DMS114 treated with DMSO at 0.1 percent for 48 hours (cell line): Measurements from ENCODE around the gene SUOX.
"Not testable (repeated sequence)": the region's sequence is repeated elsewhere in the genome, so short reads cannot be mapped to it uniquely, and the experiment has no call there.

Experiments used
- DNase-seq: peaks from one replicate; lab custom pipeline; 2025; ENCODE audit not compliant: unreplicated experiment; lab: John Stamatoyannopoulos, UW

SUOX gene

DNA sequence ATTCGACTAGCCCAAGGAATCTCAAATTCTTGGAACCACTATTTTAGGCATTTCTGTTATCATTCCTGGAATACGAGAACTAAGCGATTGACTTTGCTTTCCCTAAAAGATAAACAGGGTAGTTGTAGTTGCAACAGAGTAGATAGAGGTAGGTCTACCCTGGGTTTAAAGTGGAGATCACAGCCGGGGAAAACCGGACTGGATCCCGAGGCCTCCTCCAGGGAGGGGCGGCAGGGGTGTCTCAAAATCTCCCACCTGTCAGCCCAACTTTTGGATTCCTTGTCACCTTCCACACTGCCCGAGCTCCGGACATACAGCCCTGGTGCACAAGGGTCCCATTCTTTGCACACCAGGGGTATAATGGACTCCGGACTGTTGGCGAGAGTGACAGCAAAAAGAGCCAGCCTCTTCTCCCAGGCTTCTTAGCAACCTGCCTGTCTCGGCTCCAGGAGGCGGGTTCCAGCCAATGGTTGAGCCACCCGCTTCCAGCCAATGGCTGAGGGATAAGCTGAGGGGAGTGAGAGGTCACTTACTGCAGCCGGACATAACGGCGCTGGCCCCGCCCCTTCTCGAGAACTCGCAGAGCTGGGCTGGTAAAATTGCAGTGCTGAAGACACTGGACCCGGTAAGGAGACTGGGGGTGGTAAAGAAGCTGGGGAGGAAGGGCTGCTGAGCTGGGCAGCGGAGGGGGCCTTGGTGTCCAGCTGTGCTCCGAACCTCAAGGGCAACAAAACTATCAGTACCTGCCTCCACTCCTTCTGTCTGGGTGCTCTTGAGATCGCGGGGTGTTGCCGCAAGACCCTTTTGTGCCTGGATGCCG, at the start of gene SUOX:
TSS of gene SUOX (plus strand) at position 562 of the 820 bp plus-strand sequence. CDS start 4,946 bp downstream, outside the sequence.
- peak; percentile 98 for DNase-seq

DNA sequence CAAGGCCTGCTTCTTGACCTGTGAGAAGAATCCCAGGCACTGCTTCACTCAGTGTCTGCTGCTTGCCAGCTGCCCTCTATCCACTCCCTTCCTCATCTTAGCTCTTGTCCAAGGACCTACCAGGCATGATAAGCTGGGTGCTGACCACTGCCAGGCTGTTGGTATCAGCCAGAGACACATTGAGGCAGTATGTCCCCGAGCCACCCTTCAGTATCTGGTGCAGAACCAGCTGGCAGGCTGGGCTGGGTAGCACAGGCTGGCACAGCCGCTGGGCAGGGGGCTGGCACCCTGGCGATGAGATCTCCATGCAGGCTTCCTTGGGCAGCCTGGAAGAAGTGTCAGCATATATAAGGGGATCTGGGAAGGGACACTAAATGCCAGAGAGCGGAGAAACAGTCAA, 41.7 kb upstream of the SUOX start:
- DNase-seq: no peak

DNA sequence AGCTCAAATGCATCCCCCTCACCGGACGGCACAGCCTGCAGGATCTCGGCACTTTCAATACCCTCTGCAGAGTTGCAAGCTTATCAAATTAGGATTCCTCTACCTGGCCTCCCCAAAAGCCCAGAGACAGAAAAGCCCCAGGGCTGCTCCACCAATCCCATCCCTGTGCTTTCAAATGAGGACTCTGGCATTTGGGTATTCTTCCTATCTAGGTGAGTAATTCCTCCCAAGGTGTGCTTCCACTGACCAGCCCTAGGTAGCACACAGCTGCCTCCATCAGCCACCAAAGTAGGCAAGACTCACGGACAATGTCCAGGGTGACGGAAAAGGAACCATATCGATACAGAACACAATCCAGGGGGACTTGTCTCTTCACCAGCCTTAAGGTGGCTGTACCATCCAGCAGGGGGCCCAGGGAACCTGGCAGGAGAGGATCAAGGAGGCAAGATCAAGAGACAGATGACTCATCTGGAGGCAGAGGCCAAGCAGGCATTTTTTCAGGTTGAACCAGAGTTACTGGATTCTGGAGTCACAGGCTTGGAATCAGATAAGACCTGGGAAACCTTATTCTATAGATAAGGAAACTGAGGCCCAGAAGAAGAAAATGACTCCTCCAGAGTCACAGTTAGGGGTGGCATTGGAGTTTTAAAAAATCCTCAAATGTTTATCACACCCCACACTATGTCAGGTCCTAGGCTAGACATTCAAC, 41.1 kb upstream of the SUOX start:
- DNase-seq: no peak

DNA sequence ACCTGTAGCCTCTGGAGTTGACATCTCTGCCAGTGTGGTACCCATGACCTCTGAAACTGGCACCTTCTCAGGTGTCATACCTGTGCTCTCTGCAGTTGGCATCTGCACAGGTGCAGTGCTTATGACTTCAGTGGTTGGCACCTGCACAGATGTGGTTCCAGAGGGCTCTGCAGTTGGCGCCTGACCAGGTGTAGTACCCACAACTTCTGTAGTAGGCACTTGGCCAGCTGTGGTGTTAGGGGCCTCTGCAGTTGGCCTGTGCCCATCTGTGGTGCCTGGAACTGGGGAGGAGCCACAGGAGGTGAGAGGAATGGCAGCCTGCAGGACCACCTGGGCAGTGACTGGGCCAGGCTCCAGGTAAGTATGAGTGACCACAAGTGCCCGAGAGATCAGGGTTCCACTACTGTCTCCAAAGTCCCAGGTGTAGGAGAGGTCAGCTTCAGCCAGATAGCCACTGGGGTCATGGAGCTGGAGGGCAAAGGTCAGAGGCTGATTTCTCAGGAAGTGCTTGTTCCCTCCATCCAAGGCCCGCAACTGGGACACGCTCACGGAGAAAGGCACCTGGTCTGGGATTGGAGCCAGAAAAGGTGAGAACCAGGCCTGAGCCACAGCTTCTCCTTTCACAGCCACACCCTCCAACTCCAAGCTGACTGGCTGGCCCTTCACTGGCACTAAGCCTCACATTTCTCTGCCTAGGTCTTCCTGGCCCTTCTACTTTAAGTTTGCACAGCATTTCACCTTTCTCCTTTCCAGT, 39.8 kb upstream of the SUOX start:
- DNase-seq: no peak

DNA sequence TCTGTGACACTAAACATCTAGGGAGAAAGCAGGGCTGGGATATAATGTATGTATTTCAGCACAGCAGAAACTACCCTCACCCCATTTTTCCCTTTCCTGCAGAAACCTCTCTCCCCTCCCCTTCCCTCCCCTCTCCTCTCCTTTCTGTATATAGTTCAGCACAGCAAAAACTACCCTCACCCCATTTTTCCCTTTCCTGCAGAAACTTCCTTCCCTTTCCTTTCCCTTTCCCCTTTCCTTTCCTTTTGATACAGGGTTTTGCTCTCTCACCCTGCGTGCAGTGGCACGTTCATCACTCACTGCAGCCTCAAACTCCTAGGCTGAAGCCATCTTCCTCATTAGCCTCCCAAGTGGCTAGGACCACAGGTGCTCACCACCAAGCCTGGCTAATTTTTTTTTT, 33.3 kb upstream of the SUOX start:
- no peak for DNase-seq

DNA sequence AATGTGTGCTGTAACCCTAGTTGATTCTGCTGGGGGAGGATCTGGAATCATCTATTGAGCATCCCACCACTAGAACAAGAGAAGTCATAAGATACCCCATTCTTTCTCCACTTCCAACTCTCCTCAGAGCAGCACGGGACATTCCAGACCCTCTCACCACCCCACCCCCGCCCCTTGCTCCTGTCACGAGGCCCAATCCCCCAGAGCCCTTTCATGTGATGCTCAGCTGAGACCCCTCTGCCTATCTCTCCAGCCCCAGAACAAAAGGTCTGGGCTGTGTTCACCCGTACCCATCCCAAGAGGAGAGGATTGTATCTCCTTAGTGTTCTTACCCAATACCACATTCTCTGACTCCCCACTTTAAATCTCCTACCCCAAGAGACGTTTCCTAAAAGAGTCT, 31.8 kb upstream of the SUOX start:
- DNase-seq: no peak

DNA sequence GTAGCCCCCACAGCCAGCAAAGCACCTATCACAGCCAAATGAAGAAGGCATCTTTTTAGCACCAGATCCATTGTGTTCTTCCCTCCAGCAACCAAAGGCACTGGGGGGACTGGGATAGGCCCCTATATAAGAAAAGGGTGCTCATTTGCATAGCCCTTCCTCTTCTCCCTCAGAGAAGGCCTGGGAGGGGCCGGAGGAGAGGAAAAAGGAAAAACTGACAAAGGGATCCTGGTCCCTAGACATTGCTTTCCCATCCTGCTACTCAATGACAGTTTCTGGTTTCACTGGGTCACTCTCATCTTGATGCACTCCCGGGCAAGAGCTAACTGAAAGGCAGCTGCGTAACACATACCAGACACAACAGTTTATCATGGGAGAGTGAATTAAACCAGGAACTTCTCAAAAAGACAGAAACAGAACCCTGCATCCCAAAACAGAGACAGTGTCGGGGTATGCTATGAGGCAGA, 31.1 kb upstream of the SUOX start, which contains the start of gene PMEL:
TSS of gene PMEL (minus strand) at position 102 of the 467 bp plus-strand sequence. CDS start at position 71, 31 bp downstream.
- no peak for DNase-seq

DNA sequence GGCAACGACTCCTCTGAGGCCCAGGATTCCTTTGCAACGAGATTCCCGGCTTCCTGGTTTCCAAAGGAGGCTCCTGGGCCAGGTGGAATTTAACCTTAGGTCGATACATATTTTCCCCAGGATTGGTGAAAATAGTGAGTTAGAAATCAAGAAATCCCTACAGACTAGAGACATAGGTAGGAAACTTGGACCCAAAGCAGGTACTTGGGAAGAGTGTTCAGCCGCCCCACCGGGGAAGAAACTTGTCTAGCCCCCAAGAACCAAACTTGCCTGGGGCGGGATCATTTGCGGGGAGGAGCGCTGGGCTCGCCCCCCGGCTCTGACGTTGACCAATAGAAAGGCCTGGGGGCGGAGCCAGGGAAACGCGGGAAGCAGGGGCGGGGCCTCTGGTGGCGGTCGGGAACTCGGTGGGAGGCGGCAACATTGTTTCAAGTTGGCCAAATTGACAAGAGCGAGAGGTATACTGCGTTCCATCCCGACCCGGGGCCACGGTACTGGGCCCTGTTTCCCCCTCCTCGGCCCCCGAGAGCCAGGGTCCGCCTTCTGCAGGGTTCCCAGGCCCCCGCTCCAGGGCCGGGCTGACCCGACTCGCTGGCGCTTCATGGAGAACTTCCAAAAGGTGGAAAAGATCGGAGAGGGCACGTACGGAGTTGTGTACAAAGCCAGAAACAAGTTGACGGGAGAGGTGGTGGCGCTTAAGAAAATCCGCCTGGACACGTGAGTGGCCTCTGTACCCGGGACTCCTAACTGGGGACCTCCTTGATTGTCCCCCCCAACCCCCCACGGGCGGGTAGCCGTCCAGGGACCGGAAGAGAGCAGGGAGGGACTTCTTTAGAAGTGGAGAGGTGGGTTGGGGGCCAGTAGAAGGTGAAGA, 30.4 kb upstream of the SUOX start, which contains the start of gene CDK2:
TSS of gene CDK2 (plus strand) at position 423 of the 874 bp plus-strand sequence. CDS start at position 602, 179 bp downstream.
- DNase-seq: peak; percentile 72

DNA sequence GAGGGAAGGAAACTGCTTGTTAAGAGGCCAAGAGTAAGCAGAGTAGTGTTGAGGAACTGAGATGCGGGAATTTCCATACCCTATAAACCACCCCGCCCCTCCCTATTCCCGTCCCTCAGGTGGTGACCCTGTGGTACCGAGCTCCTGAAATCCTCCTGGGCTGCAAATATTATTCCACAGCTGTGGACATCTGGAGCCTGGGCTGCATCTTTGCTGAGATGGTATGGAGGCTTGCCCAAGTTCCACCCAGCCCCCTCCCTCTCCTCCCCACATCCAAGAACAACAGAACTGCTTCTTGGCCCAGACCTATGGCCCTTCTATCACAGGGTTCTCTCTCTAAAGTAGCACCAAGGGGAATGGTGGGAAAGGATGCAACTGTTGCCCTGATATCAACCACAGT, 27.7 kb upstream of the SUOX start:
- DNase-seq: no peak

DNA sequence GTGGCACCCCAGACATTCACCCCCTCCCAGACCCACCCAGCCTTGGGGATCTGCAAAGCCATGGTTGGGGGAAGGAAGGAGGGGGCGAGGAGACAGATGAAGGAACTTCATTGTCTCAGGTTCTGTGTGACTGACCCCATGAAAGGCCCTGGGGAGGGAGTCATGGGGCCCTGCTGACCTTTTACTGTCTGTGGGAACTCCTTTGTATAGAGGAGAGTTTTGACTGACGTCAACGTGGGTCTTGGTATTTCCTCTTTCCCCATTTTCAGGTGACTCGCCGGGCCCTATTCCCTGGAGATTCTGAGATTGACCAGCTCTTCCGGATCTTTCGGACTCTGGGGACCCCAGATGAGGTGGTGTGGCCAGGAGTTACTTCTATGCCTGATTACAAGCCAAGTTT, 26.3 kb upstream of the SUOX start:
- DNase-seq: no peak

DNA sequence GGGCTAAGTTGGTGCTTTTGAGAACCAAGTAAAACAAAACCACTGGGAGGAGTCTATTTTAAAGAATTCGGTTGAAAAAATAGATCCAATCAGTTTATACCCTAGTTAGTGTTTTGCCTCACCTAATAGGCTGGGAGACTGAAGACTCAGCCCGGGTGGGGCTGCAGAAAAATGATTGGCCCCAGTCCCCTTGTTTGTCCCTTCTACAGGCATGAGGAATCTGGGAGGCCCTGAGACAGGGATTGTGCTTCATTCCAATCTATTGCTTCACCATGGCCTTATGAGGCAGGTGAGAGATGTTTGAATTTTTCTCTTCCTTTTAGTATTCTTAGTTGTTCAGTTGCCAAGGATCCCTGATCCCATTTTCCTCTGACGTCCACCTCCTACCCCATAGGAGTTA, 25.0 kb upstream of the SUOX start:
- DNase-seq: no peak

DNA sequence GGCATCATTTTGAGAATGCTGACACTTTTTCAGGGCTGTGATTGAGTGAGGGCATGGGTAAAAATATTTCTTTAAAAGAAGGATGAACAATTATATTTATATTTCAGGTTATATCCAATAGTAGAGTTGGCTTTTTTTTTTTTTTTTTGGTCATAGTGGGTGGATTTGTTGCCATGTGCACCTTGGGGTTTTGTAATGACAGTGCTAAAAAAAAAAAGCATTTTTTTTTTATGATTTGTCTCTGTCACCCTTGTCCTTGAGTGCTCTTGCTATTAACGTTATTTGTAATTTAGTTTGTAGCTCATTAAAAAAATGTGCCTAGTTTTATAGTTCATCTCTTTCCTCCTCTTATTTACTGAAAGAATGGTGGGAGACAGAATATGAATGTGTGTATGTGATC, 24.6 kb upstream of the SUOX start:
- no peak for DNase-seq

DNA sequence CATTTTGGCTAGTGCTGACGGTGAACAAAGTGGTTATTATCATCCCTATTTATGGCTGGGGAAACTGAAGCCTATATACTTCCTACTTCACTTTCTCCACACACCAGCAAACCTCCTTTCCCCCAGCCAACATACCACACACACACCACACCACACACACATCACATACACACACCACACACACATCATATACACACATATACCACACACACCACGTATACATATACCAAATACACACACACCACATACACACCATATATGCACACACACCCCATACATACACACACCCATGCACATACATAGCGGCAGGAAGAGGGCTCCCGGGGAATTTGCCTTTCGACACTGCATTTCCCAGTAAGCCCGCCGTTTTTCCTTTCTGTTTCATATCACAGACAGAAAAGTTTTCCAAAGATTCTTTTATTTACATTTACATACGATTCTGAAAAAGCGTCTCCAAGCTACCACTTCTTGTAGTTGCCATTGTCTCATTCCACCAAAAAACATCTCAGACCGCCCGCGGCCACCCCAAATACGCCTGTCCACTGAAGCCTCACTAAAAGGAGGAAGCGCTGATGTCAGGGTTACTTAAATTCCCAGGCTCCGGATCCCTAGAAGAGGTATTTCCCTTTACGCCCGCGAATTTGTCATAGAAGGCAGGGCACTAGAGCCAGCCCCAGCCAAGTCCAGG, 24.0 kb upstream of the SUOX start:
- DNase-seq: peak; percentile 60

DNA sequence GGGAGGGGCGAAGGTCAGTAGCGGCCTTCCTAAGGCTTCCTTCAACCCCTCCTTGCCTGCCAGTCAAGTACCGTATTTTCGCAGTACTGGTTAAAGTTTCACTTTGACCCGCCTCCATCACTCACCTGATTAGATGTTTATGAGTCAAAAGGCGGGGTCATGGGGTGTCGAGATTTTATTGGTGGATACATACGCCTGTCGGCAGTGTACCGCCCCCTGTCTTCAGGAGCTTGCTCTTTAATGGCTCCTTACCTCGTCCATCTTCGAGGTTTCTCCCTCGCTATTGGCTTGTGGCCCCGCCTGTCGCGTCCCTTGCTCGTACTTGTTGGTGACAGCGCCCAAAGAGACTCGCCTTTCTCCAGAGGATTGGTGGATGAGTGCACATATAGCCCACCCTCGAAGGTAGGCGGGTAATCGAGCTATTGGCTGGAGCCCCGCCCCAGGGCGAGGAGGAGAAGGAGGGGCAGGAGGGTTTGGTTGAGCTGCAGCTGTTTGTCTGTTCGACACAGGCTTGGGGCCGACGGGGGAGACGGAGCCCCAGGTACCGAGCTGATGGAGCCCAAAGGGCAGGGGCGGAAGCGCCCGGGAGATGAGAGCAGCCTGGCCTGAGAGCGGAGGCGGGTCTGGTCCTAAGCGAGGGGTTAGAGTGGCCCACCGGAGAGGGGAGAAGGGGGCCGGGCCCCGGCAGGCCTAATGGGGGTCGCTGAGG, 23.3 kb upstream of the SUOX start, which contains the start of gene RAB5B:
TSS of gene RAB5B (plus strand) at position 480 of the 709 bp plus-strand sequence. CDS start 12,883 bp downstream, outside the sequence.
- DNase-seq: peak; percentile 100

DNA sequence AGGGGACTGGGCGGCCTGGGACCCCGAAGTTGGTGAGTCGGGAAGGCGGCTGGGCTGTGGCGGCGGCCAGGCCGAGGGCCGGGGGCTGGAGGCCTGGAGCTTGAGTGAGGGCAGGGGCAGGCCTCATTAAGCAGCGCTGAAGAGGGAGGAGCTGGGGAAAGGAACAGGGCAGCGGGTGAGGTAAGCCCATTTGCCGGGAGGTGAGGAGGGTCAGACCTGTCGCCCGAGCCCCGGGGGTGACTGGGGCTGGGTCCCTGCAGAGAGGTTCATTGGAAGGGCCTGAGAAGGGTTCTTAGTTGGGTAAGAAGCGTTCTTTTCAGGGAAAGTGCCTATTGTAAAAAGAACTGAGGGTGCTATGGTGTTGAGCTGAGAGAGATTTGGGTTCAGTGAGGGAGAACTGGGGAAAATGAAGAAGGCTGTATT, 22.8 kb upstream of the SUOX start:
- no peak for DNase-seq

DNA sequence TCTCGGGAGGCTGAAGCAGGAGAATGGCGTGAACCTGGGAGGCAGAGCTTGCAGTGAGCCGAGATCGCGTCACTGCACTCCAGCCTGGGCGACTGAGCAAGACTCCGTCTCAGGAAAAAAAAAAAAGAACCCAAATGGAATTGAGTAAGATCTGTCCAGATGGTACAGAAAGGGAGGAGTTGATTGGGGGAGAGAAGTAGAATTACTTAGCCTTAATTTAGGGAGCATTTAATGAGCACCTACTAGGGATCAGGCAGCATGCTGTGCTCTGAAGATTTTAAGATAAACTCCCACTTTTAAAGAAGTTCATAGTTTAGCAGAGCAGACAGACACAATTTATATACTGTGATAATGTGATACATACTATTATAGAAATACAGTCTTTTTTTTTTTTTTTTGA, 18.7 kb upstream of the SUOX start:
- DNase-seq: no peak

DNA sequence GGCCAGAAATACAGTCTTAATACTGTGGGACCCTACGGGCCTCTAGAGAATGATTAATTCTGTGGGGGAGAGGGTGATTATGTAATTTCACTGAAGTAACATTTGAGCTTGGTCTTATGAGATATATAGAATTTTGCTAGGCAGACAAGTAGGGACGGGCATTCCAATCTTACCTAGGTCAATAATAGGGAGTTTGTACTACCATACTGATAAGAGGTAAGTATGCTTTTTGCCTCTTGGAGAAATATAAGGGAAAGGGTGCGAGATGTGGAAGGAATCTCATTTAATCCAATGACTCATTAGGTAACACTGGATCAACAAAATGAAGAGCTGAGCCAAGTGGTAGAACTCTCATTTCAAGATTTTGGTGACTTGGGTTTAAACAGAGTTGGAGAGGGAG, 18.0 kb upstream of the SUOX start:
- no peak for DNase-seq

DNA sequence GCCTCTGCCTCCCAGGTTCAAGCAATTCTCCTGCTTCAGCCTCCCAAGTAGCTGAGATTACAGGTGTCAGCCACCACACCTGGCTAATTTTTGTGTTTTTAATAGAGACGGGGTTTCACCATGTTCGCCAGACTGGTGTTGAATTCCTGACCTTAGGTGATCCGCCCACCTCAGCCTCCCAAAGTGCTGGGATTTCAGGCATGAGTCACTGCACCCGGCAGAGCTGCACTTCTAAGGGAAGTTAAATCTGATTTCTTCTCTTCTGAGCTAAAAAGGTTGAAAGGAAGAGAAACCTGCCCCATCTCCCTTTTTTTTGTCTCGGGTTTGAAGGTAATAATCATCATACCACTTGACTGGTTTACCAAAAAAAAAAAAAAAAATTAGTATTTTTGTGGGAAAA, 15.2 kb upstream of the SUOX start:
- DNase-seq: not testable (repeated sequence)
